Gastroesophageal sphincter (tissue), 3 donors: ENCODE measurements around the gene USP12.

ENCODE experiments used
- CTCF ChIP-seq, 4 experiments: fragments of 200-600 bp in 2 of 4; fragments of 450-650 bp in 2 of 4; sonication (generic) in 1 of 4; IDR thresholded peaks; one replicate each; pipeline ENCODE4 v1.5.1; 2017 to 2019; ENCODE audit warnings: antibody characterized with exemption in 4 of 4, mild to moderate bottlenecking in 2 of 4, moderate library complexity in 2 of 4
- EP300 ChIP-seq: sonication (generic); formaldehyde crosslinking; IDR thresholded peaks from one replicate; pipeline ENCODE4 v1.6.1; 2017; ENCODE audit warnings: antibody characterized with exemption, mild to moderate bottlenecking
- POLR2A ChIP-seq, 2 donors: fragments of 450-650 bp; IDR thresholded peaks; one replicate each; pipeline ENCODE4 v1.6.1; 2017; ENCODE audit warnings: antibody characterized with exemption in 2 of 2, mild to moderate bottlenecking in 2 of 2, moderate library complexity in 1 of 2
- POLR2AphosphoS5 ChIP-seq: sonication (generic); formaldehyde crosslinking; IDR thresholded peaks from one replicate; pipeline ENCODE4 v1.6.1; 2017; ENCODE audit warnings: antibody characterized with exemption

GRCh38 chr13:27023385-27024073 is 148.1 kb downstream of the USP12 start:
- TF ChIP-seq POLR2A (IDR thresholded peaks at IDR 0.05) (no peak), CTCF (IDR thresholded peaks at IDR 0.05) (no peak), POLR2AphosphoS5 (no peak), EP300 (no peak)
